Measurements from ENCODE around the gene CNPY2.
"Not testable (repeated sequence)": the region's sequence is repeated elsewhere in the genome, so short reads cannot be mapped to it uniquely, and the experiment has no call there.

Gene CNPY2

GRCh38 chr12:56315622-56316473 lies at the start of gene CNPY2:
TSS of gene CNPY2 (minus strand) at chr12:56315988. CDS start at chr12:56315217, 771 bp downstream.
- DNase-seq: peak; percentile 100

GRCh38 chr12:56362130-56363059 lies 46.6 kb upstream of the CNPY2 start, which contains the start of gene APOF:
TSS of gene APOF (minus strand) at chr12:56362857. CDS start at chr12:56362745, 112 bp downstream.
- no peak for DNase-seq

GRCh38 chr12:56361487-56362129 lies 45.8 kb upstream of the CNPY2 start:
- DNase-seq: peak; percentile 15

- peak; percentile 99 for DNase-seq
Measured at GRCh38 chr12:56359851-56360767, 44.3 kb upstream of the CNPY2 start, which contains the start of gene STAT2. TSS of gene STAT2 (minus strand) at chr12:56360107. CDS start at chr12:56356571, 3,536 bp downstream.

- no peak for DNase-seq
Measured at GRCh38 chr12:56358836-56359532, 43.2 kb upstream of the CNPY2 start.

GRCh38 chr12:56351325-56351724 lies 35.5 kb upstream of the CNPY2 start:
- DNase-seq: no peak

- DNase-seq: no peak
Measured at GRCh38 chr12:56350662-56351061, 34.9 kb upstream of the CNPY2 start.

- DNase-seq: no peak
Measured at GRCh38 chr12:56348776-56349175, 33.0 kb upstream of the CNPY2 start.

- DNase-seq: not testable (repeated sequence)
Measured at GRCh38 chr12:56347255-56347654, 31.5 kb upstream of the CNPY2 start.

- no peak for DNase-seq
Measured at GRCh38 chr12:56346675-56347074, 30.9 kb upstream of the CNPY2 start.

GRCh38 chr12:56342290-56342689 lies 26.5 kb upstream of the CNPY2 start:
- DNase-seq: not testable (repeated sequence)

GRCh38 chr12:56341616-56342015 lies 25.8 kb upstream of the CNPY2 start:
- DNase-seq: no peak

- no peak for DNase-seq
Measured at GRCh38 chr12:56339158-56339422, 23.3 kb upstream of the CNPY2 start.

- peak; percentile 96 for DNase-seq
Measured at GRCh38 chr12:56338308-56339157, 22.7 kb upstream of the CNPY2 start, which contains the start of gene IL23A. TSS of gene IL23A (plus strand) at chr12:56338884. CDS start at chr12:56339045, 161 bp downstream.

GRCh38 chr12:56337753-56338251 lies 22.0 kb upstream of the CNPY2 start:
- DNase-seq: no peak

- no peak for DNase-seq
Measured at GRCh38 chr12:56336361-56337167, 20.8 kb upstream of the CNPY2 start.

- DNase-seq: not testable (repeated sequence)
Measured at GRCh38 chr12:56335527-56335926, 19.7 kb upstream of the CNPY2 start.

- DNase-seq: no peak
Measured at GRCh38 chr12:56334490-56334793, 18.7 kb upstream of the CNPY2 start.

Measured in NCI-H146 (cell line).